Neural progenitor cell (in vitro differentiated cells): ENCODE results near the gene F13A1.

Experiments
- CTCF ChIP-seq: fragments of 200-600 bp; sonication (generic); IDR thresholded peaks from 2 replicates; pipeline ENCODE4 v1.5.1; 2017; ENCODE audit warnings: antibody characterized with exemption, mild to moderate bottlenecking
- EZH2 ChIP-seq: fragments of 200-600 bp; sonication (generic); IDR thresholded peaks from 2 replicates; pipeline ENCODE4 v1.6.1; 2017; ENCODE audit warnings: antibody characterized with exemption, mild to moderate bottlenecking, moderate library complexity
- EZH2phosphoT487 ChIP-seq: fragments of 200-600 bp; sonication (generic); IDR thresholded peaks from 2 replicates; pipeline ENCODE4 v1.6.1; 2017; ENCODE audit warnings: antibody characterized with exemption

- TF ChIP-seq CTCF (no peak), EZH2 (no peak), EZH2phosphoT487 (no peak)
These were observed 84.7 kb downstream of the F13A1 start for GRCh38 chr6:6235786-6236185.
